Measurements from ENCODE around the gene LENEP. TPM values are rescaled to one million over a fixed set of nuclear protein-coding genes. Genes with fewer than 3 reads are reported as not detected.

Gene LENEP
- polyA plus RNA-seq, 2 donors = 0.22 TPM; not detected in 1

DNA sequence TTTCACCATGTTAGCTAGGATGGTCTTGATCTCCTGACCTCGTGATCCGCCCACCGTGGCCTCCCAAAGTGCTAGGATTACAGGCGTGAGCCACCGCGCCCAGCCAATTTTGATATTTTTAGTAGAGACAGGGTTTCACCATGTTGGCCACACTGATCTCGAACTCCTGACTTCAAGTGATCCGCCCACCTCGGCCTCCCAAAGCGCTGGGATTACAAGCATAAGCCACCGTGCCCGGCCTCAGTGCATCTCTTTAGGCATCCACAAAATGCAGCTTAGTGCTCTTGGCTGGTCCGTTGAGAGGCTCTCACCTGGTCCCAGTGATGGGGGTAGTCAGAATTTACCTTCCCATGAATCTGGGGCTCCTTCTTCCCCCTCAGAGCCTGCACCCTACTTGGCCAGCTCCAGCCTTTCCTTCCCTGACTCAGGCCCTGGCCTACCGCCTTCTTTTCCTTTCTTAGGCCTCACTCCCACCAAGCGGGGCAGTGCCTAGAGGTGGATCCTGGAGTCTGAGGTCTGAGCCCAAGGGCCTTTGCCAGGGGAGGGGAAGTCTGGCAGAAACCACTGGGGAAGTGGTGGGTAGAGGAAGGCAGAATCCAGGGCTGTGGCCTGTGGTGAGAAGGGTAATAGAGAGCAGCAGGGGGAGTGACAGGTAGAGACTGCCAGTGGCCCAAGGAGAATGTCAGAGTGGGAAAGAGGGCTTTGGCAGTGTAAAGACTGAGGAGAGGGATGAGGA is 3.7 kb downstream of the LENEP start:
- Histone ChIP-seq H3K36me3 (ENCODE audit: control insufficient read depth in 2 of 2, insufficient read depth in 2 of 2, low read length in 1 of 2) (no peaks in the 10 kb centered on the region), H3K27me3 (ENCODE audit: control insufficient read depth in 1 of 2, insufficient read depth in 2 of 2, low read length in 2 of 2) (no peaks in the 10 kb centered on the region), H3K4me1 (ENCODE audit: control insufficient read depth in 2 of 2, insufficient read depth in 2 of 2, low read length in 1 of 2) (peaks cover 0 to 8% of the 10 kb centered on the region in 2 donors), H3K9me3 (ENCODE audit: control insufficient read depth in 2 of 2, insufficient read depth in 1 of 2, low read depth in 1 of 2, low read length in 1 of 2) (no peaks in the 10 kb centered on the region), H3K27ac (ENCODE audit: low read depth in 2 of 2, low read length in 1 of 2) (no peak overlapping the region), H3K4me3 (ENCODE audit: low read depth in 1 of 2, low read length in 2 of 2) (no peak overlapping the region)
- whole genome bisulfite sequencing, 2 donors = 80 to 87% methylated on average over 15 of the region's 15 CpGs

DNA sequence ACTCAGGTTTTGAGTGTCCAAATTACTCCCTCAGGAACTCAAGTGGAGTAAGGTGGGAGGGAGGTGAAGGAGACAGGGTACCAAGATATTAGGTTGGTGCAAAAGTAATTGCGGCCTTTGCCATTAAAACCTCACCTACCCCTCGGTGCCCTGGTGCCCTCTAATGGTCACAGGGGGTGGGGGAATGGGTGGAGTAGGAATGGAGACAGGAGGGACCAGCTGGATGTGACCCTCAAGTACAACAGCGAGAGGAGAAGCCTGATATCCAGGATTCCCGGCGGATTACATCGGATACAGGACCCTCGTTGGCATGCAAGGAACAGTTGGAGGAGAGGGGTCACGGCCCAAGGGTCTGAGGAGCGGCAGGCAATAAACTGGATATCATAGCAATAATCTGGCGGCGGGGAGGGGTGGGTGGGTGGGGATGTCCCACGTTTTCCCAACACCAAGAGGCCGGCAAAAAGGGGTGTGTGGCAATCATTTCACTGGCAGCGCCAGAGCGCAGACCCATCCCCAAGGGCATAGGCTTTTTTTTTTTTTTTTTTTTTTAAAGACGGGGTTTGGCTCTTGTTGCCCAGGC is 4.9 kb downstream of the LENEP start:
- H3K9me3 ChIP-seq (ENCODE audit: control insufficient read depth in 2 of 2, insufficient read depth in 1 of 2, low read depth in 1 of 2, low read length in 1 of 2) = no peaks in the 10 kb centered on the region
- H3K4me1 ChIP-seq (ENCODE audit: control insufficient read depth in 2 of 2, insufficient read depth in 2 of 2, low read length in 1 of 2) = peaks cover 0 to 8% of the 10 kb centered on the region in 2 donors
- no peak overlapping the region for H3K27ac ChIP-seq (ENCODE audit: low read depth in 2 of 2, low read length in 1 of 2)
- H3K36me3 ChIP-seq (ENCODE audit: control insufficient read depth in 2 of 2, insufficient read depth in 2 of 2, low read length in 1 of 2) = no peaks in the 10 kb centered on the region
- 75 to 81% methylated on average over 15 to 16 of the region's 16 CpGs for WGBS, 2 donors
- H3K4me3 ChIP-seq (ENCODE audit: low read depth in 1 of 2, low read length in 2 of 2) = no peak overlapping the region
- no peaks in the 10 kb centered on the region for H3K27me3 ChIP-seq (ENCODE audit: control insufficient read depth in 1 of 2, insufficient read depth in 2 of 2, low read length in 2 of 2)

DNA sequence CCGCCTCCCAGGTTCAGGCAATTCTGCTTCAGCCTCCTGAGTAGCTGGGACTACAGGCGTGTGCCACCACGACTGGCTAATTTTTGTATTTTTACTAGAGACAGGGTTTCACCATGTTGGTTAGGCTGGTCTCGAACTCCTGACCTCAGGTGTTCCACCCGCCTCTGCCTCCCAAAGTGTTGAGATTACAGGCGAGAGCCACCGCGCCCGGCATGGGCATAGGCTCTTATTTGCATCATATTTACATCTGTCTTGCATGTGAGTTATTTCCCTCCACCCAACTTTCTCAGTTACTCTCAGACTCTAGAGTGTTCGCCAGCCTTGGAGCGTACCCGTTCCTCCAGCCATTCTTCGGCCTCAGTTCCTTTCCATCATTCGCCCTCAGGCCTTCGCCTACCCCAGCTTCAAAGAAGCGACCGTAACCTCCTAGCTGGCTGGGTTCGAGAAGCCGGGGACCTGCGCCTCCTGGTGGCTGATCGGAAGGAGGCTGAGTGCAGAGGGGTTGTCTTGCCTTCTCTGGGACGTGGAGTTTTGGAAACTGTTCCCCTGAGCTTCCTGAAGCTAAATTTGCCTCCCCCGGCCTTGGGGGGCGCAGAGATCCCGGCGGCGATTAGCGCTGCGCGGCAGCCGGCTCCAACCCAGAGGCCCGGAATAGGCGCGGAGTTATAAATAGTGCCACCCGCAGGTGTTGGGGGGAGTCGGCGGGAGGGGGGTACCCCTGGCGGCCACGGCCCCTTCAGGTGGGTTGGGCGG is 5.6 kb downstream of the LENEP start:
- Histone ChIP-seq H3K9me3 (ENCODE audit: control insufficient read depth in 2 of 2, insufficient read depth in 1 of 2, low read depth in 1 of 2, low read length in 1 of 2) (no peaks in the 10 kb centered on the region), H3K27ac (ENCODE audit: low read depth in 2 of 2, low read length in 1 of 2) (peak overlapping the region; percentile 97 to 98), H3K4me3 (ENCODE audit: low read depth in 1 of 2, low read length in 2 of 2) (peak overlapping the region; percentile 26 to 95), H3K27me3 (ENCODE audit: control insufficient read depth in 1 of 2, insufficient read depth in 2 of 2, low read length in 2 of 2) (no peaks in the 10 kb centered on the region), H3K36me3 (ENCODE audit: control insufficient read depth in 2 of 2, insufficient read depth in 2 of 2, low read length in 1 of 2) (no peaks in the 10 kb centered on the region), H3K4me1 (ENCODE audit: control insufficient read depth in 2 of 2, insufficient read depth in 2 of 2, low read length in 1 of 2) (peaks cover 0 to 8% of the 10 kb centered on the region in 2 donors)
- WGBS, 2 donors = 11 to 12% methylated on average over 35 to 40 of the region's 40 CpGs

DNA sequence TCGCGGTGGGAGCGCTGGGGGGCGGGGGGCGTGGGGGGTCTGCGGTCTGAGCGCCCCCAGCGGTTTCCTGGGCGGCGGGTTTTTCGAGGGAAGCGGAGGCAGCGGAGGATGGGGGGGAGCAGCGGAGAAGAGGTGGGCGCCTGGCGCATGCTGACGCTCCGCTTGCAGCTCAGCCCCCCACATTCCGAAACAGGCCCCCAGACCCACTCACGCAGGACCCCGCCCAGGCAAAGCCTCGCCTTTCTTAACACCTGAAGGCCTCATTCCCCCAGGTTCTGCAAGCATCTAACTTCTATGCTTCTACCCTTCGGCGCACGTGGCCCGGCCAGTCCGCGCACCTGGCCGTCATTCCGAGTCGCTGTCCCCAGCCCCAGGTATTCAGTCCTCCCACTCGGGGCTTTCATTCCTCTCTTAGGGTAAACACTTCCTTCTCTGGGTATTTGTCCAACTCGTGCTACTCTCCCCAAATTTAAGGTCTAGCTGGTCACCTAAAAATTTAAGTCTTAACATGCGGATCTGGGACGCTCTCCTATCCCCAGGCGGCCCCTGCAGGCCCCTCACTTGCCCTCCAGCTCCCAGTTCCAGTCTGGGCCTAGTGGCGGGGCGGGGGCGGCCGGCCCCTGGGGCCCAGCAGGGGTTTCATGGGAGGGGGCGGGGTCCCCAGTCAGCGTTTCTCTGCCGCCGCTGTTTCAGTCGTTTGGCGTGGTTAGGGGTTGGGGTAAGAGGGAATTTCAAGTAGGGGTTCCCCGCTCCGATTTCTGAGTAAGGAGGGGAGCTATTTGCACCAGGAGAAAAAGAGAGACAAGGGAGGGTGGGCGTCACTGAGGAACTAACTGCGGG is 6.4 kb downstream of the LENEP start:
- Histone ChIP-seq H3K27me3 (ENCODE audit: control insufficient read depth in 1 of 2, insufficient read depth in 2 of 2, low read length in 2 of 2) (no peaks in the 10 kb centered on the region), H3K4me1 (ENCODE audit: control insufficient read depth in 2 of 2, insufficient read depth in 2 of 2, low read length in 1 of 2) (peaks cover 6 to 8% of the 10 kb centered on the region in 2 donors), H3K9me3 (ENCODE audit: control insufficient read depth in 2 of 2, insufficient read depth in 1 of 2, low read depth in 1 of 2, low read length in 1 of 2) (no peaks in the 10 kb centered on the region), H3K4me3 (ENCODE audit: low read depth in 1 of 2, low read length in 2 of 2) (peak overlapping the region; percentile 61 to 95), H3K27ac (ENCODE audit: low read depth in 2 of 2, low read length in 1 of 2) (peak overlapping the region; percentile 97 to 98), H3K36me3 (ENCODE audit: control insufficient read depth in 2 of 2, insufficient read depth in 2 of 2, low read length in 1 of 2) (no peaks in the 10 kb centered on the region)
- 2% methylated on average over 46 to 50 of the region's 50 CpGs for WGBS, 2 donors

DNA sequence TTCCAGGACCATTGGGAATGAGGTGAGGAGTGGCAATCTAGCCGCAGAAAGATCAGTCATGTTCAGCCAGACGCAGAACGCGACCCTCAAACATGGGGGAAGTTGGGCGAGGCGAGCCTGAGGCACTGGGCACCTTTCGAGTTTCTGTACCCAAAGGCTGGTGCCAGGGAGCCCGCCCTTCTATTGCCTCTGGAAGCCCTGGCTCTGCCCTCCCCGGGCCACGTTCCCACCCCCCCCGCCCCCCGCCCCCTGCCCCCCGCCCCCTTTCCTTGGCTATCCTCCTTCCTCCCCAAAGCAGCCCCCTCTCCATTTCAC is 7.0 kb downstream of the LENEP start:
- Histone ChIP-seq H3K36me3 (ENCODE audit: control insufficient read depth in 2 of 2, insufficient read depth in 2 of 2, low read length in 1 of 2) (no peaks in the 10 kb centered on the region), H3K9me3 (ENCODE audit: control insufficient read depth in 2 of 2, insufficient read depth in 1 of 2, low read depth in 1 of 2, low read length in 1 of 2) (no peaks in the 10 kb centered on the region), H3K4me3 (ENCODE audit: low read depth in 1 of 2, low read length in 2 of 2) (peak overlapping the region; percentile 61 to 95), H3K27me3 (ENCODE audit: control insufficient read depth in 1 of 2, insufficient read depth in 2 of 2, low read length in 2 of 2) (no peaks in the 10 kb centered on the region), H3K27ac (ENCODE audit: low read depth in 2 of 2, low read length in 1 of 2) (peak overlapping the region; percentile 97 to 98), H3K4me1 (ENCODE audit: control insufficient read depth in 2 of 2, insufficient read depth in 2 of 2, low read length in 1 of 2) (peaks cover 8 to 10% of the 10 kb centered on the region in 2 donors)
- WGBS, 2 donors = 0% methylated on average over 8 to 10 of the region's 13 CpGs

DNA sequence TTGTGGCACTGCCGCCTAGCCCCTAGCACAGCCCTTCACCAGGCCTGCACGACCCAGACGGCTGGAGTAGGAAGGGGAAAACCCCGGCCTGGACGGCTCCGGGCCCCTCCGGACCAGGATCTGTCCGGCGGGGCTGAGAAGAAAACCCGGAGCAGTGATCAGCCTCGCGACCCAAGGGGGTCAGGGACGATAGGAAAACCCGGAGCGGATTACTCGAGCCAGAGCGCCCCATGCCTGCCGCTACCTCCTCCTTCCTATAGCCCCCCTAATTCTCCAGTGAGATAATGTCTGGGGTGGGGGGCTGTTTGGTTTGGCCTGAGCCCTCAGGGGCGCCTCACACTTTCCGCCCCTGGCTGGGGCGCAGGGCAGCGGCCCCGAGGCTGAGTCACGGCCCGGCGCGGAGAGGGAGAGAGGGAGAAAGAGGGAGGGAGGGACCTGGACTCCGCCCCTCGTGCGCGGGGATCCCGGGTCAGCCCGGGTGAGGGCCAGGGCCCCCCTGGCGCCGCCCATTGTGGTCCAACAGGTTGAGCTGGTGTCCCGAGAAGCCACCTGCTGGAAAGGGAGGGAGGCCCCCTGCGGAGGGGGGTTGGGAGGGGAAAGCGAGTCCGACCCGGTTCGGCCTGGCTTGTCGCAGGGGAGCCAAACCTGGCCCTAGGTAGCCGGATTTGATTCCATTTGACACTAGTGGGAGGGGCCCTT is 7.5 kb downstream of the LENEP start:
- H3K4me1 ChIP-seq (ENCODE audit: control insufficient read depth in 2 of 2, insufficient read depth in 2 of 2, low read length in 1 of 2) = peaks cover 8 to 14% of the 10 kb centered on the region in 2 donors
- H3K27me3 ChIP-seq (ENCODE audit: control insufficient read depth in 1 of 2, insufficient read depth in 2 of 2, low read length in 2 of 2) = no peaks in the 10 kb centered on the region
- no peaks in the 10 kb centered on the region for H3K9me3 ChIP-seq (ENCODE audit: control insufficient read depth in 2 of 2, insufficient read depth in 1 of 2, low read depth in 1 of 2, low read length in 1 of 2)
- peak overlapping the region; percentile 61 to 95 for H3K4me3 ChIP-seq (ENCODE audit: low read depth in 1 of 2, low read length in 2 of 2)
- WGBS, 2 donors = 0 to 1% methylated on average over 42 to 43 of the region's 43 CpGs
- peak overlapping the region; percentile 97 to 98 for H3K27ac ChIP-seq (ENCODE audit: low read depth in 2 of 2, low read length in 1 of 2)
- no peaks in the 10 kb centered on the region for H3K36me3 ChIP-seq (ENCODE audit: control insufficient read depth in 2 of 2, insufficient read depth in 2 of 2, low read length in 1 of 2)

DNA sequence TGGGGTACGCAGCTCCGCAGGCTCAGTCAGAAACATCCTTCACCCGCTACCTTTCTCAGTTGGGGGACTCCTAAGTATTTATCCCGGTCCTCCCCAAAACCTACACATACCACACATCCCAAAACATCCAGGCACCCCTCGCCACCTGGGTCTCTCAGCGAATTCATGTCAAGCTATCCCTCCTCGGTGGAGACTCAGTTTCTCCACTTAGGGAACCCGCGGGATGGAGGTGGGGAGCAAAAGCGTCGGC is 8.0 kb downstream of the LENEP start:
- WGBS, 2 donors = 0 to 1% methylated on average over 11 of the region's 11 CpGs
- Histone ChIP-seq H3K27ac (ENCODE audit: low read depth in 2 of 2, low read length in 1 of 2) (peak overlapping the region; percentile 97 to 98), H3K4me1 (ENCODE audit: control insufficient read depth in 2 of 2, insufficient read depth in 2 of 2, low read length in 1 of 2) (peaks cover 8 to 19% of the 10 kb centered on the region in 2 donors)

DNA sequence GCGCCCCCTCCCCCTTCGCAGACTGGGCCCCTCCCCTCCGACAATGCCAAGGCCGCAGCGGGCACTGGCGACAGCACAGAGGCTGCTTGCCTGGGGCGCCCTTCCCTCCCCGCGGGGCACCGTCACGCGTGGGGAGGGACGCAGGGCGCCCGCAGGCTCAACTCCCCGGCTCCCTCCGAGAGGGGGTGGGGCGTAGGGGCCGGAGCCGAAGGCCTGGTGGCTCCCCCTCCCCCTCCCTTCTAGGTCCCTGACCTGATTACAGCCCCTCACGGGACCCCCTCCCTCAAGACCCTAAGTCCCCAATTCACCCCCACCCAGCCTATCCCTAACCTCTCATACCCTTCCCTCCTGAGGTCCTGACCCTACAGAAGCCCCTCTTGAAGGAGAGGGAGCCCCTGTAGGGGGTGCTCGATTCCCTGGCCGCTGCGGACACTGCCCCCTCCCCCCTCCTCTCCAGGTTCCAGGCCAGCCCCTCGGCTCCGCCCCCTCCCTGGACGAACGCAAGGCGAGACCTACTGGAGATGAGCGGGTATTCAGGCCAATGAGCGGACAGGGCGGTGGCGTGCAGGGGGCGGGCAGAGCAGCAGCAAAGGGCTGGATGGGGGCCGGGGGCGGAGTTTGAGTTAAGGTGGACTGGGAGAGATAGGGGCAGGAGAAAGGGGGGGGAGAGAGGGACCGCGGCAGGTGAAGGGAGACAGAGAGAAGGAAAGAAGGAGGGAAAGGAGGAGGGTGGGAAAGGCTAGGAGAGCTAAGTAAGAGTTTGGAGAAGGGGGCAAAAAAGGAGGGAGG is 8.5 kb downstream of the LENEP start:
- Histone ChIP-seq H3K4me3 (ENCODE audit: low read depth in 1 of 2, low read length in 2 of 2) (peak overlapping the region; percentile 61 to 95), H3K27me3 (ENCODE audit: control insufficient read depth in 1 of 2, insufficient read depth in 2 of 2, low read length in 2 of 2) (no peaks in the 10 kb centered on the region), H3K4me1 (ENCODE audit: control insufficient read depth in 2 of 2, insufficient read depth in 2 of 2, low read length in 1 of 2) (peaks cover 8 to 21% of the 10 kb centered on the region in 2 donors), H3K27ac (ENCODE audit: low read depth in 2 of 2, low read length in 1 of 2) (peak overlapping the region; percentile 97 to 98), H3K36me3 (ENCODE audit: control insufficient read depth in 2 of 2, insufficient read depth in 2 of 2, low read length in 1 of 2) (no peaks in the 10 kb centered on the region), H3K9me3 (ENCODE audit: control insufficient read depth in 2 of 2, insufficient read depth in 1 of 2, low read depth in 1 of 2, low read length in 1 of 2) (no peaks in the 10 kb centered on the region)
- 0 to 1% methylated on average over 30 to 38 of the region's 38 CpGs for WGBS, 2 donors

More for the DNA sequence above, 8.0 kb downstream of the LENEP start:
- H3K36me3 ChIP-seq (ENCODE audit: control insufficient read depth in 2 of 2, insufficient read depth in 2 of 2, low read length in 1 of 2) = no peaks in the 10 kb centered on the region
- no peaks in the 10 kb centered on the region for H3K9me3 ChIP-seq (ENCODE audit: control insufficient read depth in 2 of 2, insufficient read depth in 1 of 2, low read depth in 1 of 2, low read length in 1 of 2)
- H3K27me3 ChIP-seq (ENCODE audit: control insufficient read depth in 1 of 2, insufficient read depth in 2 of 2, low read length in 2 of 2) = no peaks in the 10 kb centered on the region
- H3K4me3 ChIP-seq (ENCODE audit: low read depth in 1 of 2, low read length in 2 of 2) = peak overlapping the region; percentile 61 to 95

Data from esophagus (tissue), 2 donors.